Liver (tissue), 9 donors: ENCODE results near the gene GRIK1. TPM values are rescaled to one million over a fixed set of nuclear protein-coding genes. Genes with fewer than 3 reads are reported as not detected.

Source experiments
- DNase-seq: peaks from one replicate; pipeline ENCODE4 v3.0.0-alpha.2; 2017; ENCODE audit warnings: low spot score
- H3K27ac ChIP-seq, 2 donors: one replicate each; pipeline ENCODE4 v1.7.0; 2013; ENCODE audit warnings: inconsistent platforms in 2 of 2, low read length in 2 of 2, control low read depth in 1 of 2, low read depth in 1 of 2, mild to moderate bottlenecking in 1 of 2
- H3K27me3 ChIP-seq, 4 donors: one replicate each; pipeline versions ENCODE4 v1.6.1 to v1.7.0; 2013; ENCODE audit warnings: low read length in 3 of 4, inconsistent platforms in 1 of 4, mild to moderate bottlenecking in 1 of 4, moderate library complexity in 1 of 4; ENCODE audit not compliant: control insufficient read depth in 4 of 4, insufficient read depth in 4 of 4
- H3K36me3 ChIP-seq, 4 donors: one replicate each; pipeline versions ENCODE4 v1.6.1 to v1.7.0; 2013; ENCODE audit warnings: low read length in 3 of 4, mild to moderate bottlenecking in 3 of 4, low read depth in 1 of 4, moderate library complexity in 1 of 4; ENCODE audit not compliant: control insufficient read depth in 4 of 4, insufficient read depth in 3 of 4
- H3K4me1 ChIP-seq, 4 donors: one replicate each; pipeline versions ENCODE4 v1.6.1 to v1.7.0; 2013; ENCODE audit warnings: low read length in 3 of 4, mild to moderate bottlenecking in 3 of 4, moderate library complexity in 1 of 4; ENCODE audit not compliant: control insufficient read depth in 4 of 4, insufficient read depth in 4 of 4
- H3K4me3 ChIP-seq, 3 donors: one replicate each; pipeline versions ENCODE4 v1.6.1 to v1.7.0; 2013; ENCODE audit warnings: low read length in 3 of 3, control low read depth in 1 of 3, low read depth in 1 of 3, mild to moderate bottlenecking in 1 of 3
- H3K9ac ChIP-seq, 2 donors: one replicate each; pipeline ENCODE4 v1.7.0; 2013; ENCODE audit warnings: low read length in 2 of 2, mild to moderate bottlenecking in 2 of 2, moderate library complexity in 2 of 2, control low read depth in 1 of 2, low read depth in 1 of 2
- H3K9me3 ChIP-seq, 4 donors: one replicate each; pipeline versions ENCODE4 v1.6.1 to v1.7.0; 2013; ENCODE audit warnings: low read length in 3 of 4; ENCODE audit not compliant: control insufficient read depth in 4 of 4
- CTCF ChIP-seq: fragments of 150-350 bp; IDR thresholded peaks from 2 replicates; pipeline ENCODE4 v1.5.1; 2017; ENCODE audit warnings: improper control_type of control experiment, low read depth, low read length; ENCODE audit not compliant: missing input control
- EGR1 ChIP-seq, 2 donors: IDR thresholded peaks; 2 replicates each; pipeline ENCODE4 v1.6.1; 2016 to 2018; ENCODE audit warnings: antibody characterized with exemption in 2 of 2, low read depth in 2 of 2
- HNF4A ChIP-seq, 2 donors: conservative IDR thresholded peaks; 2 replicates each; pipeline ENCODE4 v1.6.1; 2016; ENCODE audit warnings: antibody characterized with exemption in 2 of 2, mild to moderate bottlenecking in 2 of 2
- HNF4G ChIP-seq: IDR thresholded peaks from 2 replicates; pipeline ENCODE4 v1.6.1; 2016; ENCODE audit warnings: antibody characterized with exemption
- JUND ChIP-seq, 2 donors: IDR thresholded peaks; 2 replicates each; pipeline ENCODE4 v1.6.1; 2016; ENCODE audit warnings: antibody characterized with exemption in 2 of 2
- MAX ChIP-seq: IDR thresholded peaks from 2 replicates; pipeline ENCODE4 v1.6.1; 2016; ENCODE audit warnings: antibody characterized with exemption
- NR2F2 ChIP-seq: IDR thresholded peaks from 2 replicates; pipeline ENCODE4 v1.6.1; 2016; ENCODE audit warnings: antibody characterized with exemption
- REST ChIP-seq: IDR thresholded peaks from 2 replicates; pipeline ENCODE4 v1.6.1; 2016; ENCODE audit warnings: antibody characterized with exemption, mild to moderate bottlenecking
- RXRA ChIP-seq, 2 donors: IDR thresholded peaks; 2 replicates each; pipeline ENCODE4 v1.6.1; 2017 to 2018; ENCODE audit warnings: antibody characterized with exemption in 2 of 2, mild to moderate bottlenecking in 1 of 2
- SP1 ChIP-seq: IDR thresholded peaks from 2 replicates; pipeline ENCODE4 v1.6.1; 2018; ENCODE audit warnings: antibody characterized with exemption, mild to moderate bottlenecking
- TAF1 ChIP-seq: conservative IDR thresholded peaks from 2 replicates; pipeline ENCODE4 v1.6.1; 2016; ENCODE audit warnings: antibody characterized with exemption, mild to moderate bottlenecking
- YY1 ChIP-seq: IDR thresholded peaks from 2 replicates; pipeline ENCODE4 v1.6.1; 2016; ENCODE audit warnings: antibody characterized with exemption, mild to moderate bottlenecking
- ZBTB33 ChIP-seq: IDR thresholded peaks from 2 replicates; pipeline ENCODE4 v1.6.1; 2016; ENCODE audit warnings: antibody characterized with exemption
- WGBS: extraction: QIAGEN DNeasy Blood & Tissue Kit; methylation state at CpG from one replicate; pipeline ENCODE4 v1.1.7; 2013; 5-methylcytosine and 5-hydroxymethylcytosine counted together
- polyA plus RNA-seq, 2 donors: library from polyadenylated mRNA; stranded (reverse) in 1 of 2; unstranded in 1 of 2; fragments of 200-250 nt in 1 of 2; fragments of >200 nt in 1 of 2; fragmentation: Nextera tagmentation in 1 of 2; extraction: Ambion mirVana in 1 of 2; gene quantifications; one replicate each; pipeline versions ENCODE4 v1.2.1 to v1.2.3, GENCODE V29; 2013 to 2015
- total RNA-seq, 2 donors: library from RNA; depleted of rRNA; stranded (reverse); fragments of >200 nt; gene quantifications; one replicate each; pipeline ENCODE4 v1.2.3, GENCODE V29; 2014
- donor health status: healthy.
- donor health status: healthy.
- donor health status: healthy.
- donor health status: healthy.
- donor health status: healthy.

GRIK1 gene
- total and polyA plus RNA-seq, 4 donors = 0.02 to 0.14 (median 0.05) TPM; not detected in 1

- no peak overlapping the region for H3K27ac ChIP-seq
- DNase-seq = no peak
- no peaks in the 10 kb centered on the region for H3K27me3 ChIP-seq
- no peak overlapping the region for H3K4me3 ChIP-seq
- no peaks in the 10 kb centered on the region for H3K9me3 ChIP-seq
- WGBS = 66% methylated on average over 4 of the region's 4 CpGs
- peaks cover 3 to 28% (median 23%) of the 10 kb centered on the region in 4 donors for H3K4me1 ChIP-seq
- H3K36me3 ChIP-seq = no peaks in the 10 kb centered on the region
- TF ChIP-seq ZBTB33 (no peak), YY1 (no peak), EGR1 (IDR thresholded peaks at IDR 0.05; ENCODE audit: low read depth in 2 of 2) (no peak), RXRA (IDR thresholded peaks at IDR 0.05) (no peak), TAF1 (no peak), JUND (IDR thresholded peaks at IDR 0.05) (no peak), HNF4G (no peak), MAX (no peak), REST (no peak), NR2F2 (no peak), SP1 (no peak), CTCF (no peak), HNF4A (conservative IDR thresholded peaks at IDR 0.05) (no peak)
- no peak overlapping the region for H3K9ac ChIP-seq
Measured at GRCh38 chr21:29786496-29787360, 153.1 kb downstream of the GRIK1 start.

GRCh38 chr21:29777160-29777559 is 162.6 kb downstream of the GRIK1 start:
- Histone ChIP-seq H3K4me3 (no peak overlapping the region), H3K36me3 (no peaks in the 10 kb centered on the region), H3K4me1 (peaks cover 0 to 3% (median 0%) of the 10 kb centered on the region in 4 donors), H3K9me3 (no peaks in the 10 kb centered on the region), H3K27ac (no peak overlapping the region), H3K27me3 (no peaks in the 10 kb centered on the region), H3K9ac (no peak overlapping the region)
- 59% methylated on average over 2 of the region's 2 CpGs for WGBS
- no peak for DNase-seq
- no peak for TF ChIP-seq CTCF
